SK-N-MC (cell line): Measurements from ENCODE around the gene HOXC6.
A peak's percentile ranks its signal among the peaks of the same experiment; 100 is the strongest.

Experiments used
- DNase-seq: peaks from one replicate; pipeline ENCODE4 v3.0.0-alpha.2; 2011; ENCODE audit warnings: low read depth, low spot score
- H3K27ac ChIP-seq: fragments of 200-600 bp; sonication (generic); 2 replicates; pipeline ENCODE4 v1.5.1; 2016; ENCODE audit warnings: mixed run types
- H3K36me3 ChIP-seq: fragments of 200-600 bp; sonication (generic); 2 replicates; pipeline ENCODE4 v1.6.1; 2017; ENCODE audit warnings: antibody characterized with exemption, low read length, mixed read lengths; ENCODE audit not compliant: insufficient read depth
- H3K4me3 ChIP-seq: fragments of 200-600 bp; sonication (generic); 2 replicates; pipeline ENCODE4 v1.5.1; 2016
- H3K9ac ChIP-seq: fragments of 200-600 bp; sonication (generic); 2 replicates; pipeline ENCODE4 v1.8.0; 2017; ENCODE audit warnings: mixed run types, mixed read lengths; ENCODE audit not compliant: insufficient read length
- H3K9me3 ChIP-seq: fragments of 200-600 bp; sonication (generic); 2 replicates; pipeline ENCODE4 v1.6.1; 2017; ENCODE audit warnings: low read depth, mild to moderate bottlenecking, antibody characterized with exemption, low read length, moderate library complexity, mixed read lengths
- EZH2 ChIP-seq: fragments of 200-600 bp; sonication (generic); IDR thresholded peaks from one replicate; pipeline ENCODE4 v1.6.1; 2017; ENCODE audit warnings: antibody characterized with exemption
- FOXP2 ChIP-seq: optimal IDR thresholded peaks from 2 replicates; pipeline ENCODE3; 2011; ENCODE audit warnings: mild to moderate bottlenecking, moderate library complexity; ENCODE audit not compliant: insufficient read depth; ENCODE audit errors: extremely low read length, control extremely low read depth
- POLR2AphosphoS5 ChIP-seq: IDR thresholded peaks from 2 replicates; pipeline ENCODE4 v1.6.1; 2012; ENCODE audit warnings: mild to moderate bottlenecking, low read depth, low read length, borderline replicate concordance

The HOXC6 gene

GRCh38 chr12:54017027-54017788 is 11.0 kb upstream of the HOXC6 start:
- Histone ChIP-seq H3K27ac (peak overlapping the region; percentile 95), H3K36me3 (no peaks in the 10 kb centered on the region), H3K4me3 (peak overlapping the region; percentile 95), H3K9me3 (no peaks in the 10 kb centered on the region), H3K9ac (peak overlapping the region; percentile 70)
- no peak for DNase-seq
- TF ChIP-seq POLR2AphosphoS5, result no peak; the same call in 1 of the 2 replicates
- TF ChIP-seq EZH2, result no peak
- no peak for TF ChIP-seq FOXP2

GRCh38 chr12:54017878-54018467 is 10.3 kb upstream of the HOXC6 start:
- no peaks in the 10 kb centered on the region for H3K36me3 ChIP-seq
- DNase-seq, result peak; percentile 82
- H3K9me3 ChIP-seq, result no peaks in the 10 kb centered on the region
- peak overlapping the region; percentile 95 for H3K4me3 ChIP-seq
- peak overlapping the region; percentile 96 for H3K27ac ChIP-seq
- TF ChIP-seq POLR2AphosphoS5, result peak; percentile 44
- no peak for TF ChIP-seq EZH2
- peak overlapping the region; percentile 93 for H3K9ac ChIP-seq

DNA sequence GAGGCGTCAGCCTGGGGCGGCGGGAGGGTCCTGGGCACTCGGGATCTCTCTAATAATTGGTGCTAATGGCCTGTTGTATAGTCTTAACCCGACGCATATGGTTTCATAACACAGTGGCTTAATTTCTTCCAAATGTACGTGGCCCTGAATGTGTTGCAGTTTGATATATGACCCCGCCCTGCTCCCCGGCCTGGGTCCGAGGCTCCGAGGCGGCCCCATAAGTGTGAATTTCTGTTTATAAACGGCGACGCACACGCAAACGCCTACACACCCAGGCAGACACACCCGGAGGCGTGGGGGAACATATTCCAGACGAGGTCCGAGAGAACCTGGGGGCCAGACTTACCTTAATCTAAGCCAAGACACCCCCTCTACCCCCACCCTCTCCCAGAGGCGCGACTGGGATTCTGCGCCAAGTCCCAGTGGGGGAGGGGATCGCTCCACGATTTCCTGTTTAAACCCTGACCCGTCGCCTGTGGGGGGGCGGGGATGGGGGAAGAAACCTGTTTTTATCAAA is 9.7 kb upstream of the HOXC6 start:
- Histone ChIP-seq H3K27ac (peak overlapping the region; percentile 96), H3K36me3 (no peaks in the 10 kb centered on the region), H3K9me3 (no peaks in the 10 kb centered on the region), H3K9ac (peak overlapping the region; percentile 93), H3K4me3 (peak overlapping the region; percentile 95)
- DNase-seq, result no peak
- no peak for TF ChIP-seq EZH2
- peak; percentile 45; the same call in 1 of the 2 replicates for TF ChIP-seq POLR2AphosphoS5

- TF ChIP-seq POLR2AphosphoS5, result peak; percentile 11; the same call in 1 of the 2 replicates
- TF ChIP-seq EZH2, result no peak
- no peak for TF ChIP-seq FOXP2
- DNase-seq, result no peak
- Histone ChIP-seq H3K27ac (peak overlapping the region; percentile 96), H3K4me3 (peak overlapping the region; percentile 95), H3K36me3 (no peaks in the 10 kb centered on the region), H3K9me3 (no peaks in the 10 kb centered on the region), H3K9ac (peak overlapping the region; percentile 99)
Observed at GRCh38 chr12:54019091-54019811, 9.0 kb upstream of the HOXC6 start.

GRCh38 chr12:54019924-54020590 is 8.2 kb upstream of the HOXC6 start:
- peak overlapping the region; percentile 99 for H3K9ac ChIP-seq
- no peak for DNase-seq
- no peaks in the 10 kb centered on the region for H3K9me3 ChIP-seq
- TF ChIP-seq EZH2 (no peak), POLR2AphosphoS5 (peak; percentile 2; the same call in 1 of the 2 replicates), FOXP2 (no peak)
- peak overlapping the region; percentile 95 for H3K4me3 ChIP-seq
- H3K27ac ChIP-seq, result peak overlapping the region; percentile 96
- H3K36me3 ChIP-seq, result no peaks in the 10 kb centered on the region

DNA sequence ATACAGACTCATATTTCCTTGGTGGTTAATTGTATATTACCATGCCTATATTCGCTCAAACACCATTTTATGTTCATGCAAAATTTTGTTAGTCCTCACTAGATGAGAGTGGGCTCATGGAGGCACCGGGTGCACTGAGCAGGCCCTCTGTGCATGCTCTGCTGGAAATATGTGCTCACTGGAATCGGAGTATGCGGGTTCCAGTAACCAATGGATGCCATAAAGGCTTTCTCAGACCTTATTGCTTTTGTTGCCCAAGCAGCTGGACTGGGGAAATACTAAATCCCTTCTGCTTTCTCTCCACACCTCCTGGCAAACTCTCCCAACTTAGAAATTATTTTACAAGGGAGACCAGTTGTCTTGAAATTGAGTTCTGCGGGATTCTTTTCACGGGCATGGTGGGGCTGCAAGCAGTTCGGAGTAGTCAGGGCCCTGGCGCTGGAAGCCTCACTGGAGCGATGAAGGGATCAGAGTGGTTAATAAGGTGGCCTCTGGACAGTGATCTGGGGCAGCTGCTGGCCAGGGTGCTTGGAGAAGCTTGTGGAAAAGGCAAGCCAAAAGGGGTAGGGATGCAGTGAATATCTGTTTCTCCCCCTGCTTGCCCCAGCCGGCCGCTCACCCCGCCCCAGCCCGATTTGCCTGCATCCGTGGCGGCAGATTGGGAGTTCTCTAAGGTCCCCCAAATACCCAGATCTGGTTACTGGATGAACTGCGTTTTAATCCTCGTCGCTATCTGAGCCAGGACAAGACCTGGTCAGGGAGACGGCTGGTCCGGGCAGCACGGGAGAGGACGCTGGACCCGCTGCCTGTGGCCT is 7.4 kb upstream of the HOXC6 start:
- TF ChIP-seq FOXP2 (no peak), POLR2AphosphoS5 (no peak)
- H3K9me3 ChIP-seq, result no peaks in the 10 kb centered on the region
- H3K27ac ChIP-seq, result peak overlapping the region; percentile 96
- H3K9ac ChIP-seq, result peak overlapping the region; percentile 99
- H3K4me3 ChIP-seq, result peak overlapping the region; percentile 95
- DNase-seq, result no peak
- no peaks in the 10 kb centered on the region for H3K36me3 ChIP-seq

GRCh38 chr12:54021432-54022013 is 6.7 kb upstream of the HOXC6 start:
- TF ChIP-seq EZH2 (no peak), POLR2AphosphoS5 (no peak), FOXP2 (peak; percentile 96)
- H3K27ac ChIP-seq, result peak overlapping the region; percentile 96
- no peaks in the 10 kb centered on the region for H3K36me3 ChIP-seq
- no peak for DNase-seq
- peak overlapping the region; percentile 95 for H3K4me3 ChIP-seq
- no peaks in the 10 kb centered on the region for H3K9me3 ChIP-seq
- H3K9ac ChIP-seq, result peak overlapping the region; percentile 99
